ENCODE results near the gene SDK1. TPM values are rescaled to one million over a fixed set of nuclear protein-coding genes. Genes with fewer than 3 reads are reported as not detected.

SDK1 gene
- total and polyA plus RNA-seq, 2 experiments from 2014 or later: 4.1 to 16.5 TPM

- H3K4me3 ChIP-seq: no peak overlapping the region
- DNase-seq (ENCODE audit: low read depth in 1 of 2, low spot score in 1 of 2): no peak
- no peak overlapping the region for H3K27ac ChIP-seq
- H3K27me3 ChIP-seq: no peaks in the 10 kb centered on the region
- no peak for TF ChIP-seq CTCF (IDR thresholded peaks at IDR 0.05; ENCODE audit: low read depth, low read length)
- H3K4me1 ChIP-seq (ENCODE audit: low read depth): no peaks in the 10 kb centered on the region
- H3K9me3 ChIP-seq (ENCODE audit: low read depth): no peaks in the 10 kb centered on the region
- H3K36me3 ChIP-seq: no peaks in the 10 kb centered on the region
These were observed 847.0 kb downstream of the SDK1 start for GRCh38 chr7:4147926-4148620.

- Histone ChIP-seq H3K27ac (no peak overlapping the region), H3K27me3 (no peaks in the 10 kb centered on the region), H3K4me3 (no peak overlapping the region), H3K4me1 (ENCODE audit: low read depth) (no peaks in the 10 kb centered on the region), H3K36me3 (no peaks in the 10 kb centered on the region), H3K9me3 (ENCODE audit: low read depth) (no peaks in the 10 kb centered on the region)
- no peak for DNase-seq (ENCODE audit: low read depth in 1 of 2, low spot score in 1 of 2)
- no peak for TF ChIP-seq CTCF (IDR thresholded peaks at IDR 0.05; ENCODE audit: low read depth, low read length)
These were observed 848.2 kb downstream of the SDK1 start for GRCh38 chr7:4149236-4149635.

GRCh38 chr7:4149645-4150044 is 848.6 kb downstream of the SDK1 start:
- H3K9me3 ChIP-seq (ENCODE audit: low read depth): no peaks in the 10 kb centered on the region
- no peaks in the 10 kb centered on the region for H3K36me3 ChIP-seq
- no peak for TF ChIP-seq CTCF (IDR thresholded peaks at IDR 0.05; ENCODE audit: low read depth, low read length)
- DNase-seq (ENCODE audit: low read depth in 1 of 2, low spot score in 1 of 2): no peak
- H3K4me3 ChIP-seq: no peak overlapping the region
- no peaks in the 10 kb centered on the region for H3K27me3 ChIP-seq
- no peak overlapping the region for H3K27ac ChIP-seq
- H3K4me1 ChIP-seq (ENCODE audit: low read depth): no peaks in the 10 kb centered on the region

GRCh38 chr7:4150731-4151130 is 849.7 kb downstream of the SDK1 start:
- Histone ChIP-seq H3K27me3 (no peaks in the 10 kb centered on the region), H3K4me3 (no peak overlapping the region), H3K36me3 (no peaks in the 10 kb centered on the region), H3K9me3 (ENCODE audit: low read depth) (no peaks in the 10 kb centered on the region), H3K4me1 (ENCODE audit: low read depth) (no peaks in the 10 kb centered on the region), H3K27ac (no peak overlapping the region)
- no peak for TF ChIP-seq CTCF (IDR thresholded peaks at IDR 0.05; ENCODE audit: low read depth, low read length)
- DNase-seq (ENCODE audit: low read depth in 1 of 2, low spot score in 1 of 2): no peak

GRCh38 chr7:4151524-4151923 is 850.5 kb downstream of the SDK1 start:
- Histone ChIP-seq H3K36me3 (no peaks in the 10 kb centered on the region), H3K4me3 (no peak overlapping the region), H3K4me1 (ENCODE audit: low read depth) (no peaks in the 10 kb centered on the region), H3K9me3 (ENCODE audit: low read depth) (no peaks in the 10 kb centered on the region), H3K27me3 (no peaks in the 10 kb centered on the region), H3K27ac (no peak overlapping the region)
- no peak for TF ChIP-seq CTCF (IDR thresholded peaks at IDR 0.05; ENCODE audit: low read depth, low read length)
- no peak for DNase-seq (ENCODE audit: low read depth in 1 of 2, low spot score in 1 of 2)
